Measurements from ENCODE around the gene ANO8.

The ANO8 gene

DNA sequence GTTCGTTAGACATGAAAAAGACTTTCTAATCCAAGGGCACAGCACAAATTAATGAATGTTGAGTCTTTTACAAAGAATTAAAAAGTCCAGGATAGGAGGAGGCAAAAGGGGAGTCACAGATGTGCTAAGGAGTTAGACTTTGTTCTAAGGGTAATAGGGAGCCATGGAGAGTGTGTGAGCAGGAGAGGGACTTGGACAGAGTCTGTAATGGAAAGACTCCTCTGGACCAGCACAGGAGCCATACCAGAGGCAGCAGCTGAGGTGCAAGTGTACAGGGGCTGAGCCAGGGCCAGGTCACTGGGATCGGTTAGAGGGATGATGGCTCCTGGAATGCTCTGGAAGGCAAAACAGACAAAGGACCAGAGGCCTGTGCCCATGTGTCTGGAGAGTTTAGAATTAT is 13.2 kb upstream of the ANO8 start:
- DNase-seq (ENCODE audit: low spot score): no peak

DNA sequence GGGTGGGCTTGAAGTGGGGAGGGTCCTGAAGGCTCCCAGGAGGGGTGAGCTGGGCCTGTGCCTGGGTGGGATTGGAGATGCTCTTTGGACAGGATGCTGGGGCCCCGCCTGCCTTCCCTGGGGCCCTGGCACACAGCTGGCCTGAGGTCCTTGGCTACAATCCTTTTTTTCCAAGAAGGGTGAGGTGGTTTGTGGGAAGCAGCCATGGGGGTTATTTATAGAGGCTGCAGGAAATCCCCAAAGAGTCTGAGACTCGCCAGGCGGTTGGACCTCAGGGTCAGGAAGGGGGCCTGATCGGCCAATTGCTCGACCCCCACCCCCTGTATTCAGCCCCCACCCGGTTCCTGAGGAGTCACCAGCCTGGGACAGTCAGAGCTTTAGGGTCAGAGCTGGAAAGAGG is 12.7 kb upstream of the ANO8 start:
- DNase-seq (ENCODE audit: low spot score): no peak

DNA sequence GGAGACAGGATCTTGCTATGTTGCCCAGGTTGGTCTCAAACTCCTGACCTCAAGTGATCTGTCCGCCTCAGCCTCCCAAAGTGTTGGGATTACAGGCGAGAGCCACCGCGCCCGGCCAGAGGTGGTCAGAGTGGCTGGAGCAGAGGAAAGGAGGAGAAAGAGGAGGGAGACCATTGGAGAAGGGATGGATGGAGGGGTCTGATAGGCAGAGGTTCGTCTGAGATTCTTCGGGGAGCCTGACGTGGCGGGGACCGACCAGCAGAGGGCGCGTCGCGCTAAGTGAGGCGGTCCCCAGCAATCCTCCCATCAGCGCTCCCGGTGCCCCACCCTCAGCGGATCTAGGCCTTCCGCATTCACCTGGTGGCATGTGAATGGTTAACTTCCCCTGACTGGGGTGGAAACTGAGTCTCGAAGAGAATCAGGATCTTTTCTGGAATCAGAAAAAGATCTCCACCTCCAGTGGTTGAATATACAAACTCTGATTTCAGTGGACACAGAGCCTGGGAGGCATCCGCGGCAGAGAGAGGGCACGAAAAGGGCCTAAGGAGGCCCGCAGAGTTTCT is 11.5 kb upstream of the ANO8 start:
- peak; percentile 79 for DNase-seq (ENCODE audit: low spot score)

GRCh38 chr19:17341845-17342244 is 7.2 kb upstream of the ANO8 start:
- DNase-seq (ENCODE audit: low spot score): no peak

- no peak for DNase-seq (ENCODE audit: low spot score)
Observed at GRCh38 chr19:17341386-17341785, 6.7 kb upstream of the ANO8 start.

GRCh38 chr19:17340871-17341357 is 6.3 kb upstream of the ANO8 start:
- no peak for DNase-seq (ENCODE audit: low spot score)

- peak; percentile 23 for DNase-seq (ENCODE audit: low spot score)
Observed at GRCh38 chr19:17340302-17340870, 5.7 kb upstream of the ANO8 start.

- peak; percentile 31 for DNase-seq (ENCODE audit: low spot score)
Observed at GRCh38 chr19:17339088-17339741, 4.6 kb upstream of the ANO8 start.

GRCh38 chr19:17338433-17339078 is 3.9 kb upstream of the ANO8 start:
- DNase-seq (ENCODE audit: low spot score): no peak

- DNase-seq (ENCODE audit: low spot score): peak; percentile 61
Observed at GRCh38 chr19:17337675-17338432, 3.2 kb upstream of the ANO8 start.

GRCh38 chr19:17336872-17337674 is 2.4 kb upstream of the ANO8 start, which contains the start of gene GTPBP3:
TSS of gene GTPBP3 (plus strand) at chr19:17337553. CDS start at chr19:17337612, 59 bp downstream.
- peak; percentile 94 for DNase-seq (ENCODE audit: low spot score)

- DNase-seq (ENCODE audit: low spot score): no peak
Observed at GRCh38 chr19:17335575-17335974, 920 bp upstream of the ANO8 start.

GRCh38 chr19:17333611-17334413 is 843 bp downstream of the ANO8 start:
- no peak for DNase-seq (ENCODE audit: low spot score)

DNA sequence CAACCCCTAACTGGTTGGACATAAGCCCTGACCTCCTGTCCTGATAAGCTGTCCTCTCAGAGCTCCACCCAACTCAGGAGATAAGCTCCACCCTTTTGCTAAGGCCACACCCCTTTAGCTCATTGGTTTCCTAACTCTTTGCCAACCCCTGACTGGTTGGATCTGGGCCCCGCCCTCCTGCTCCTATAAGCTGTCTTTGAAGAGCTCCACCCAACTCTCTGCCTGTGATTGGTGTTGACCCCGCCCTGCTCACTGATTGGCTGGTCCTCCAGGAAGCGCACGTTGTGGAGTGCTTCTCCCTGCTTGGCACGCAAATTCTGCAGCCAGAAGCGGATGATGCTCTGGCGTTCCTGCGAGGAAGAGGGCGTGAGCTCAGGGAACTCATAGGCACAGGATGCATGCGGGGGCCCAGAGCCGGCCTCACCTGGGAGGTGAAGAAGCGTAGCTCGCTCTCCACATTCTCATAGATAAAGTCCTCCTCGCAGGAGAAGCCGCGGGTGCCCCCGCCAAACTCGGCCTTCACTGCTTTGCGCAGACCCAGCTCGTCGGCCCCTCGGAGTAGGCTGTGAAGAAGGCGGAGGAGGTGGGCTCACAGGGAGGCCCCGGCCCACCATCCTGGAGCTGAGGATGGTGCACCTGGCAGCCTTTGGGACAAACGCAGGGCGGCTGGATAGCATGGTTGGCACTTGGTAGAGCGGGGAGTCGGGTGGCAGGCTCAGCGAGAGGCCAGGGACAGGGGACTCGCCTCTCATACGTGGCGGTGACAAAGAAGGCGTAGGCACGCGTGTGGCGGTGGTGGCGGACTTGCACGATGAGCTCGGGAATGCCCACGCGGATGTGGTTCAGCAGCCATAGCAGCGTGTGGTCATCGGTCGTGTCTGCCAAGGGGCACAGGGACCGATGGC is 1.7 kb downstream of the ANO8 start:
- DNase-seq (ENCODE audit: low spot score): peak; percentile 67

DNA sequence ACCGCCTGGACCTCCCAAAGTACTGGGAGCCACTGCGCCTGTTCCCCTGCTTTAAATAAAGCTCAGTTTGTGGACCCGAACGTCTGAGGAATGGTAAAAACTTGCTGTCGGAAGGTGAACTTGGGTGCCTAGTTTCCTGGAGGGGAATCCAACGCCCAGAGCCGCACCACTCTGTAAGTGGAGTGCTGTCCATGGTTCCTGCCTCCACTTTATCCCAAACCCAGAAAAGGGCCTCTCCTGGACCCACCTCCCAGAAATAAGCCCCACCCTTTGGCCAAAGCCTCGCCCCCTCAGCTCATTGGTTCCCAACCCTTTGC is 2.3 kb downstream of the ANO8 start:
- DNase-seq (ENCODE audit: low spot score): no peak

DNA sequence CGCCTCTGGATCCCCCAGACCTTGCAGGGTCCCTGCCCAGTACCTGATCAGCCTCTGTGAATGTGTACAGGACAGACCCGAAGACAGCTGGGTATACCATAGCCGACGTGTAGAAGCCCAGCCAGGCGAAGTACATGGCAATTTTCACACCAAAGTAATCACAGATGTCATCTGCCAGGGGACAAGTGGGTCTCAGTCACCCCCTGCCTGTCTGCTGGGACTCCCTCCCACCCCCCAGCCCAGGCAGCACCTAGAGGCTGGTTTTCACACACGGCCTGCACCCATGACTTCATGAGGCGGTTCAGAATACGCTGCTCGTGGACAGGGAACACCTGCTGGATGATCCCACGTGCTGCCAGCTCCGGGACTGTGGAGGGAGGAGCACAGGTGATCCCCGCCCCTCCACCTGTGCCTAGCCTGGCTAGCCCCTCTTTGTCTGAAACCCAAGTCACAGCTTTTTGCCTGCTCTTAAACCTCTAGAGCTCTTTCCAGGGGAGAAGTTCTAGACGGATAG is 3.6 kb downstream of the ANO8 start:
- DNase-seq (ENCODE audit: low spot score): no peak

DNA sequence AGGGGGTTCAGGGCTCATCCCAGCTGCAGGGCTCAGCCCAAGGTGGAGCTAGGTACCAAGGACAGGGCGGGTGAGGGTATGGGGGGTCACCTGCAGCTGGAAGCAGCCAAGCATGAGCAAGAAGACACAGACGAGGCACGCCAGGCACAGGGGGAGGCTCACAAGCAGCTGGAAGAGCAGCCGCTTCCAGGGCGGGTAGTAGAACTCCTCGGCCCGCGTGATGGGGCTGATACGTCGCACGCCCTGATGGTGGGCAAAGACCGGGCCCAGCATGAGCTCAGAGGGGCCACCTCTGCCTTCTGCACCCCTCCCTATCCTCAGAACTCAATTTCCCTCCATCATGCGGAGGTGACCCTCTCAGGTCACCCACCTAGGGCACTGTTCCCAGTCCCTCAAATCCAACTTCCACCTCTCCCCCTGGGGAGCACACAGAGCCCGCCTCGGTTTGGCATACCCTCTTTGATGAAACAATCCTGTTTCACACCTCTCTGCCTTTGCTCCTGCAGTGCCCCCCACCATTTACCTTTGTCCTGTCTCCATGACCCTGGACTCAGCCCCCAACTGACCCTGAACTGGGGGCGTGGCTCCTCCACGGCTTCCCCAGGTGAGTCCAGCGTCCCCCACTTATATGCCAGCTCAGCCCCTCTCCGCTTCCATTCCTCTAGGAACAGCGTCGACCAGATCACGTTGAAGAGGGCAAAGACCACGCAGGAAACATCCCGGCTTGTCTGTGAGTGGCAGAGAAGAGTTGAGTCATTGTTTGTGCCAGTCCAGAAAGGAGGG is 4.2 kb downstream of the ANO8 start:
- no peak for DNase-seq (ENCODE audit: low spot score)

DNA sequence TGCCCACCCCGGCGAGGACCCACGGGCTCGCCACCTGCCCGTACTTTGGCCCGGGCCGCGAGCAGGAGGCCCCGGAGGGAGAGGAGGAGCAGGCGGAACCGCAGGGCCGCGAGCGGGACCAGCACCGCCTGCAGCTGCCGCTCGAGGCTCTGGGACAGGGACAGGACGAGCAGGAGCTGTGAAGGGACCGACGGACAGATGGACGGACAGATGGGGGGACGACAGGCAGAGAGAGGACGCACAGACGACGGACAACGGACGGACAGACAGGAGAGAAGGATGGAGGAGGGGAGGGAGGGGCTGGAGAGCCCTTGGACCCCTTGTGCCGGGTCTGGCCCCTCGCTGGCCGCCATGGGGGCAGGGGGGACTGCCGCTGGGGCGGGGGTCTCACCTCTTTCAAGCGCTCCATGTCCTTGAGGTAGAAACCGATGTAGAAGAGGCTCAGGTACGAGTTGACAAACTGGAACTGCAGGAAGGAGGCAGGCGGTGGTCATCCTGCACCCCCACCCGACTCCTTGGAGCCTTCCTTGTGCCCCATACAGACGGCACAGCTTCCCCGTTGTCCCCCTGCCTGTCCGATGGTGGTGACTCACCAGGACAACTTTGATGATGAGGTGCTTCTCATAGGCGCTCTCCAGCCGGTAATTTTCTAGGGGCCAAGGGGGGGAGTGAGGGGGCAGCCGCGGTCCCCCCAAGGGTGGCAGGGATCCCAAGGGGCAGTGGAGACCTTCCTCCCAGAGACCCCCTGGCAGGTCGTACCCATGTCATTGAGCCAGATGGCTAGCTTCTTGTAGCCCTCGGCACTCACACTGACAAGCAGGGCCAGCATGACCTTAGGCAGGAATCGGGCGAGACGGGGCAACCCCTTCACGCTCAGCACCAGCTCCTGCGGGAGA is 5.0 kb downstream of the ANO8 start:
- no peak for DNase-seq (ENCODE audit: low spot score)
